HL-60/S4 treated with phorbol 12-myristate 13-acetate at 8.2 ng/mL for 4 days and 3 days (cell line): Measurements from ENCODE around the gene KRTAP1-1.
"Not testable (repeated sequence)": the region's sequence is repeated elsewhere in the genome, so short reads cannot be mapped to it uniquely, and the experiment has no call there.

Source experiments
- in situ Hi-C: fragments of 300-500 bp; cut with MboI; formaldehyde crosslinking; loops from 2 replicates; pipeline ENCODE4 v1.15.0; 2022; ENCODE audit warnings: low sequenced_read_pairs

KRTAP1-1 gene

GRCh38 chr17:41013181-41013580, 28.1 kb downstream of the KRTAP1-1 start:
- in situ Hi-C loops, result no loop called here

- in situ Hi-C loops, result no loop called here
Observed at GRCh38 chr17:41012326-41013120, 28.7 kb downstream of the KRTAP1-1 start.

GRCh38 chr17:41010441-41010840, 30.8 kb downstream of the KRTAP1-1 start:
- in situ Hi-C loops, result no loop called here

- in situ Hi-C loops, result no loop called here
Observed at GRCh38 chr17:41009936-41010335, 31.3 kb downstream of the KRTAP1-1 start.

- in situ Hi-C loops, result no loop called here
Observed at GRCh38 chr17:41009301-41009760, 31.9 kb downstream of the KRTAP1-1 start.

GRCh38 chr17:41008811-41009210, 32.4 kb downstream of the KRTAP1-1 start, which contains the start of gene KRTAP3-1:
Gene KRTAP3-1 (minus strand): TSS chr17:41009128. CDS start chr17:41009074, 54 bp downstream.
- in situ Hi-C loops, result no loop called here

- in situ Hi-C loops, result no loop called here
Observed at GRCh38 chr17:41004397-41004796, 36.9 kb downstream of the KRTAP1-1 start.

- in situ Hi-C loops, result no loop called here
Observed at GRCh38 chr17:41003926-41004325, 37.3 kb downstream of the KRTAP1-1 start.

- in situ Hi-C loops, result no loop called here
Observed at GRCh38 chr17:41002814-41003213, 38.4 kb downstream of the KRTAP1-1 start.

GRCh38 chr17:41001795-41002194, 39.5 kb downstream of the KRTAP1-1 start:
- in situ Hi-C loops, result no loop called here

GRCh38 chr17:40999563-40999962, 41.7 kb downstream of the KRTAP1-1 start, which contains the start of gene KRTAP3-2:
Gene KRTAP3-2 (minus strand): TSS chr17:40999906. CDS start chr17:40999853, 53 bp downstream.
- in situ Hi-C loops, result not testable (repeated sequence)

GRCh38 chr17:40997361-40997760, 43.9 kb downstream of the KRTAP1-1 start:
- in situ Hi-C loops, result no loop called here

- in situ Hi-C loops, result no loop called here
Observed at GRCh38 chr17:40996829-40997228, 44.4 kb downstream of the KRTAP1-1 start.

- in situ Hi-C loops, result no loop called here
Observed at GRCh38 chr17:40995116-40995515, 46.1 kb downstream of the KRTAP1-1 start.

- in situ Hi-C loops, result no loop called here
Observed at GRCh38 chr17:40993839-40994238, 47.4 kb downstream of the KRTAP1-1 start, which contains the start of gene KRTAP3-3. Gene KRTAP3-3 (minus strand): TSS chr17:40994164. CDS start chr17:40994097, 67 bp downstream.

GRCh38 chr17:40993084-40993483, 48.2 kb downstream of the KRTAP1-1 start:
- in situ Hi-C loops, result no loop called here

- in situ Hi-C loops, result no loop called here
Observed at GRCh38 chr17:40992666-40993065, 48.6 kb downstream of the KRTAP1-1 start.
